BJ (cell line): ENCODE data around the gene RIMBP3C. TPM values are rescaled to one million over a fixed set of nuclear protein-coding genes. Genes with fewer than 3 reads are reported as not detected.
"Not testable (repeated sequence)": the region's sequence is repeated elsewhere in the genome, so short reads cannot be mapped to it uniquely, and the experiment has no call there.

ENCODE experiments used
- CTCF ChIA-PET: fragments of 350-600 bp; formaldehyde crosslinking; extraction: SDS; loops from one replicate; lab custom pipeline; 2021; ENCODE audit warnings: antibody characterized with exemption, inconsistent platforms; lab: Yijun Ruan, JAX
- POLR2A ChIA-PET: fragments of 300-600 bp; sonication (Branson Sonifier 250); formaldehyde crosslinking; extraction: SDS; loops from one replicate; lab custom pipeline; 2021; ENCODE audit warnings: antibody characterized with exemption; lab: Charles Lee
- DNase-seq: peaks from one replicate; pipeline ENCODE4 v3.0.0-alpha.2; 2011; ENCODE audit warnings: low read depth
- H3K27me3 ChIP-seq: 2 replicates; pipeline ENCODE4 v1.6.0; 2011; ENCODE audit warnings: low read length; ENCODE audit not compliant: control insufficient read depth, insufficient read depth
- H3K36me3 ChIP-seq: 2 replicates; pipeline ENCODE4 v1.5.1; 2011; ENCODE audit warnings: low read length; ENCODE audit not compliant: control insufficient read depth, insufficient read depth
- H3K4me3 ChIP-seq: 2 replicates; pipeline ENCODE4 v1.5.1; 2011; ENCODE audit warnings: low read depth, mild to moderate bottlenecking, control low read depth, low read length
- CTCF ChIP-seq: IDR thresholded peaks from 2 replicates; pipeline ENCODE4 v1.5.1; 2011; ENCODE audit warnings: low read depth, mild to moderate bottlenecking, control low read depth, inconsistent platforms, low read length, moderate library complexity; ENCODE audit not compliant: insufficient read depth
- polyA plus RNA-seq: library from polyadenylated mRNA; depleted of rRNA; stranded (reverse); fragments of >200 nt; gene quantifications from 2 replicates; pipeline ENCODE4 v1.2.3, GENCODE V29; 2011

Gene RIMBP3C
- polyA plus RNA-seq, 1 experiment = 0.06 TPM

- H3K4me3 ChIP-seq = no peak overlapping the region
- ChIA-PET CTCF (interaction anchor here (1.2 to 1.4 kb wide), 2 partner anchors 15 to 40 kb away, joined by 3 read pairs; partner anchors contain the start of gene YDJC), POLR2A (no interaction called here)
- no peak for DNase-seq
- H3K36me3 ChIP-seq = peaks cover 11% of the 10 kb centered on the region
- no peaks in the 10 kb centered on the region for H3K27me3 ChIP-seq
- no peak for TF ChIP-seq CTCF
Observed at GRCh38 chr22:21589396-21589795, 38.1 kb upstream of the RIMBP3C start.

GRCh38 chr22:21587803-21588611 lies 36.7 kb upstream of the RIMBP3C start:
- Histone ChIP-seq H3K36me3 (peaks cover 2% of the 10 kb centered on the region), H3K4me3 (no peak overlapping the region), H3K27me3 (no peaks in the 10 kb centered on the region)
- POLR2A ChIA-PET = no interaction called here
- DNase-seq = peak; percentile 8
- TF ChIP-seq CTCF = no peak
- CTCF ChIA-PET = interaction anchor here (1.1 to 1.6 kb wide), 2 partner anchors 14 to 19 kb away, joined by 3 to 6 read pairs; no protein-coding TSS in a partner anchor

GRCh38 chr22:21585389-21585788 lies 34.1 kb upstream of the RIMBP3C start:
- POLR2A ChIA-PET = no interaction called here
- no peak for DNase-seq
- Histone ChIP-seq H3K36me3 (no peaks in the 10 kb centered on the region), H3K4me3 (no peak overlapping the region), H3K27me3 (no peaks in the 10 kb centered on the region)
- TF ChIP-seq CTCF = no peak
- CTCF ChIA-PET = interaction anchor here (0.7 to 1.3 kb wide), 3 partner anchors 9 to 58 kb away, joined by 3 to 4 read pairs (median 4); no protein-coding TSS in a partner anchor

GRCh38 chr22:21582801-21583740 lies 31.8 kb upstream of the RIMBP3C start:
- ChIA-PET POLR2A (no interaction called here), CTCF (interaction anchor here (1.7 kb wide), 1 partner anchor 11 kb away, joined by 6 read pairs; no protein-coding TSS in a partner anchor)
- no peaks in the 10 kb centered on the region for H3K27me3 ChIP-seq
- no peak for DNase-seq
- H3K36me3 ChIP-seq = no peaks in the 10 kb centered on the region
- no peak for TF ChIP-seq CTCF
- no peak overlapping the region for H3K4me3 ChIP-seq

GRCh38 chr22:21581009-21581713 lies 29.9 kb upstream of the RIMBP3C start:
- DNase-seq, H3K27me3 ChIP-seq, H3K4me3 ChIP-seq, H3K36me3 ChIP-seq, CTCF ChIA-PET: not testable (repeated sequence)
- POLR2A ChIA-PET = interaction anchor here (0.7 kb wide), 1 partner anchor 10 kb away, joined by 7 read pairs; no protein-coding TSS in a partner anchor

GRCh38 chr22:21580623-21581007 lies 29.4 kb upstream of the RIMBP3C start:
- H3K4me3 ChIP-seq, DNase-seq, POLR2A ChIA-PET, H3K27me3 ChIP-seq, H3K36me3 ChIP-seq, CTCF ChIA-PET: not testable (repeated sequence)
